ENCODE measurements around the gene ANKRD1. TPM values are rescaled to one million over a fixed set of nuclear protein-coding genes. Genes with fewer than 3 reads are reported as not detected.

Gene ANKRD1
- total RNA-seq, 1 experiment from 2014 or later, result 0.26 TPM

- Histone ChIP-seq H3K27ac (ENCODE audit: low read length) (no peak overlapping the region), H3K9me3 (ENCODE audit: control insufficient read depth, insufficient read depth, low read depth, low read length) (no peaks in the 10 kb centered on the region), H3K4me3 (ENCODE audit: low read depth in 2 of 2, low read length in 2 of 2) (no peak overlapping the region), H3K36me3 (ENCODE audit: control insufficient read depth, insufficient read depth, low read length) (no peaks in the 10 kb centered on the region), H3K27me3 (ENCODE audit: control insufficient read depth, insufficient read depth, low read length) (no peaks in the 10 kb centered on the region; the same call in 1 of the 2 replicates), H3K4me1 (ENCODE audit: control insufficient read depth, insufficient read depth, low read length) (no peaks in the 10 kb centered on the region)
- CTCF ChIA-PET, result no interaction called here
- intact Hi-C loops (cut with micrococcal nuclease; ENCODE audit: unreplicated experiment) (no loop called here), in situ Hi-C loops (cut with HindIII; ENCODE audit: low pct_unique_long_range_greater_than_20kb, low sequenced_read_pairs) (no loop called here)
- DNase-seq (ENCODE audit: low read depth, low spot score), result no peak
- TF ChIP-seq CTCF (IDR thresholded peaks at IDR 0.05) (no peak), REST (IDR thresholded peaks at IDR 0.05; ENCODE audit: insufficient read depth in 1 of 2, low read depth in 2 of 2, low read length in 1 of 2) (no peak)
- POLR2A ChIA-PET, result interaction anchor here (0.6 kb wide), 1 partner anchor 43 kb away, joined by 3 read pairs; no protein-coding TSS in a partner anchor
- no TSS peak for BruUV-seq (replicated peaks)
- ATAC-seq, result no peak
These were observed 15.4 kb upstream of the ANKRD1 start for GRCh38 chr10:90936276-90936659.

- H3K4me3 ChIP-seq (ENCODE audit: low read depth in 2 of 2, low read length in 2 of 2), result no peak overlapping the region
- no peak for ATAC-seq
- no peaks in the 10 kb centered on the region for H3K36me3 ChIP-seq (ENCODE audit: control insufficient read depth, insufficient read depth, low read length)
- DNase-seq (ENCODE audit: low read depth, low spot score), result no peak
- ChIA-PET POLR2A (interaction anchor here (0.6 kb wide), 1 partner anchor 42 kb away, joined by 3 read pairs; no protein-coding TSS in a partner anchor), CTCF (no interaction called here)
- TF ChIP-seq CTCF (IDR thresholded peaks at IDR 0.05) (no peak), TCF7L2 (IDR thresholded peaks at IDR 0.05; ENCODE audit: low read depth, low read length) (no peak), POLR2AphosphoS5 (IDR thresholded peaks at IDR 0.05; ENCODE audit: low read depth, low read length) (no peak), REST (IDR thresholded peaks at IDR 0.05; ENCODE audit: insufficient read depth in 1 of 2, low read depth in 2 of 2, low read length in 1 of 2) (no peak)
- H3K27ac ChIP-seq (ENCODE audit: low read length), result no peak overlapping the region
- no peaks in the 10 kb centered on the region; the same call in 1 of the 2 replicates for H3K27me3 ChIP-seq (ENCODE audit: control insufficient read depth, insufficient read depth, low read length)
- no peaks in the 10 kb centered on the region for H3K9me3 ChIP-seq (ENCODE audit: control insufficient read depth, insufficient read depth, low read depth, low read length)
- H3K4me1 ChIP-seq (ENCODE audit: control insufficient read depth, insufficient read depth, low read length), result no peaks in the 10 kb centered on the region
- BruUV-seq (replicated peaks), result no TSS peak
- in situ Hi-C loops (cut with HindIII; ENCODE audit: low pct_unique_long_range_greater_than_20kb, low sequenced_read_pairs) (no loop called here), intact Hi-C loops (cut with micrococcal nuclease; ENCODE audit: unreplicated experiment) (no loop called here)
These were observed 14.8 kb upstream of the ANKRD1 start for GRCh38 chr10:90935581-90936275.

All from Panc1 (cell line).